SU-DHL-6 (cell line): ENCODE data around the gene PARP12.

Source experiments
- EZH2phosphoT487 ChIP-seq: fragments of 200-600 bp; sonication (generic), shearing (Covaris generic); conservative IDR thresholded peaks from 2 replicates; pipeline ENCODE4 v1.6.1; 2018; ENCODE audit warnings: mild to moderate bottlenecking, antibody characterized with exemption, low read length, moderate library complexity, mixed read lengths
- TF ChIP-seq, protein P1 (sequence below): fragments of 200-600 bp; sonication (generic); IDR thresholded peaks from one replicate; pipeline ENCODE4 v1.5.1; 2017; ENCODE audit warnings: antibody characterized with exemption, mild to moderate bottlenecking, low read length, moderate library complexity; ENCODE audit not compliant: insufficient read depth, poor library complexity, severe bottlenecking

DNA sequence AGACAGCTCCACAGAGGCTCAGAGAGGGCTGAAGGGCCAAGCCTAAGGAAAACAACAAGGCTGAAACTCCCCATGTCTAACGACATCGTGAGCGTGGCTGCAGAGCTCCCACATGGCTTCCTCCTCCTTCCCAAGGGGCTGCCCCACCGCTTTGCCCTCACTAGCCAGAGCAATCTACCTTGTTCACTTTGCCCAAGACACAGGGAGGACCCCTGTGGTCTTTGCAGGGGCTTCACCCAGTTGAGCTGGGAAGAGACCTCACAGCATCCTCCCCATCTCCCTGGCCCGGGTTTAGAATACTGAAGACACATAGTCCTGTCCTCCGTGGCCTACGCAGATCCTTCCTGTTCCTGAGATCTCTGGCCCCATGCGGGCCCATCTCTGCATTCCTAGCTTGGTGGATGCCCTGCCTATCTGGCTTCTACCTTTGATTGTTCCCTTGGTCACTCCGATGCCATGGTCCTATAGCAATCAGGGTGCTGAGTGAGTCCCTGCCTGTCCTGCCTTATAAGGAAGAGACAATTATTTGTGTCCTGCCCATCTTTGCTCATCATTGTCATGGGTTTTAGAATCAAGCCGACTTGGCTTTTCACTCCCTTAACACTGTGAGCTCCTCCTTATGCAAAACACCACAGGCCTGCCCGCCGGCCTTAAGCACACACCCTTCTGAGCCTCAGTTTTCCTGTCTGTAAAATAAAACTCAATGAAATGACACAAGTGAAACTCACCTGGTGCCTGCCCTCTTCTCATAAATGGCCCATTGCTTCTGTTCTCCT lies 73.2 kb downstream of the PARP12 start:
- TF ChIP-seq, protein P1, sequence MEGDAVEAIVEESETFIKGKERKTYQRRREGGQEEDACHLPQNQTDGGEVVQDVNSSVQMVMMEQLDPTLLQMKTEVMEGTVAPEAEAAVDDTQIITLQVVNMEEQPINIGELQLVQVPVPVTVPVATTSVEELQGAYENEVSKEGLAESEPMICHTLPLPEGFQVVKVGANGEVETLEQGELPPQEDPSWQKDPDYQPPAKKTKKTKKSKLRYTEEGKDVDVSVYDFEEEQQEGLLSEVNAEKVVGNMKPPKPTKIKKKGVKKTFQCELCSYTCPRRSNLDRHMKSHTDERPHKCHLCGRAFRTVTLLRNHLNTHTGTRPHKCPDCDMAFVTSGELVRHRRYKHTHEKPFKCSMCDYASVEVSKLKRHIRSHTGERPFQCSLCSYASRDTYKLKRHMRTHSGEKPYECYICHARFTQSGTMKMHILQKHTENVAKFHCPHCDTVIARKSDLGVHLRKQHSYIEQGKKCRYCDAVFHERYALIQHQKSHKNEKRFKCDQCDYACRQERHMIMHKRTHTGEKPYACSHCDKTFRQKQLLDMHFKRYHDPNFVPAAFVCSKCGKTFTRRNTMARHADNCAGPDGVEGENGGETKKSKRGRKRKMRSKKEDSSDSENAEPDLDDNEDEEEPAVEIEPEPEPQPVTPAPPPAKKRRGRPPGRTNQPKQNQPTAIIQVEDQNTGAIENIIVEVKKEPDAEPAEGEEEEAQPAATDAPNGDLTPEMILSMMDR, result no peak
- no peak for TF ChIP-seq EZH2phosphoT487
